T47D (cell line): Measurements from ENCODE around the gene LTA.

ENCODE experiments used
- DNase-seq, 2 experiments: peaks; one replicate each; pipeline versions ENCODE4 v3.0.0 to v3.0.0-alpha.2; 2011 to 2012; ENCODE audit warnings: low read depth in 1 of 2, low spot score in 1 of 2
- JUND ChIP-seq: IDR thresholded peaks from 2 replicates; pipeline ENCODE4 v1.6.1; 2012; ENCODE audit warnings: low read depth
- in situ Hi-C: cut with HindIII; loops from 2 replicates; pipeline ENCODE4 v1.10.0; 2016; ENCODE audit warnings: low sequenced_read_pairs, low pct_unique_long_range_greater_than_20kb

The LTA gene

GRCh38 chr6:31578184-31579118 is 6.4 kb downstream of the LTA start:
- in situ Hi-C loops, result no loop called here
- peak in 1 of 2 experiments; percentile 45 for DNase-seq

DNA sequence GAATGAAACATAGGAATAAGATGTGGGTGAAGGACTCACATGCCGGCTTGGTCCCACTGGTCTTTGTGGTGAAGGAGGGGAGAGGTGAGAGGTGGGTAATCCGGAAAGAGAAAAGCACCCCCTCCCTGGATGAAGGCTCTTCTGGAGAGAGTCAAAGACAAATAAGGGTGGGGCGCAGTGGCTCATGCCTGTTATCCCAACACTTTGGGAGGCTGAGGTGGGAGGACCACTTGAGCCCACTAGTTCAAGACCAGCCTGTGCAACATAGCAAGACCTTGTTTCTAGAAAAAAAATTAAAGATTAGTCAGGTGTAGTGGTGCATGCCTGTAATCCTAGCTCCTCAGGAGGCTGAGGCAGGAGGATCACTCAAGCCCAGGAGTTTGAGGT is 7.0 kb downstream of the LTA start:
- in situ Hi-C loops, result no loop called here
- no peak for DNase-seq
- no peak for TF ChIP-seq JUND

More at GRCh38 chr6:31578184-31579118, 6.4 kb downstream of the LTA start:
- TF ChIP-seq JUND, result no peak

DNA sequence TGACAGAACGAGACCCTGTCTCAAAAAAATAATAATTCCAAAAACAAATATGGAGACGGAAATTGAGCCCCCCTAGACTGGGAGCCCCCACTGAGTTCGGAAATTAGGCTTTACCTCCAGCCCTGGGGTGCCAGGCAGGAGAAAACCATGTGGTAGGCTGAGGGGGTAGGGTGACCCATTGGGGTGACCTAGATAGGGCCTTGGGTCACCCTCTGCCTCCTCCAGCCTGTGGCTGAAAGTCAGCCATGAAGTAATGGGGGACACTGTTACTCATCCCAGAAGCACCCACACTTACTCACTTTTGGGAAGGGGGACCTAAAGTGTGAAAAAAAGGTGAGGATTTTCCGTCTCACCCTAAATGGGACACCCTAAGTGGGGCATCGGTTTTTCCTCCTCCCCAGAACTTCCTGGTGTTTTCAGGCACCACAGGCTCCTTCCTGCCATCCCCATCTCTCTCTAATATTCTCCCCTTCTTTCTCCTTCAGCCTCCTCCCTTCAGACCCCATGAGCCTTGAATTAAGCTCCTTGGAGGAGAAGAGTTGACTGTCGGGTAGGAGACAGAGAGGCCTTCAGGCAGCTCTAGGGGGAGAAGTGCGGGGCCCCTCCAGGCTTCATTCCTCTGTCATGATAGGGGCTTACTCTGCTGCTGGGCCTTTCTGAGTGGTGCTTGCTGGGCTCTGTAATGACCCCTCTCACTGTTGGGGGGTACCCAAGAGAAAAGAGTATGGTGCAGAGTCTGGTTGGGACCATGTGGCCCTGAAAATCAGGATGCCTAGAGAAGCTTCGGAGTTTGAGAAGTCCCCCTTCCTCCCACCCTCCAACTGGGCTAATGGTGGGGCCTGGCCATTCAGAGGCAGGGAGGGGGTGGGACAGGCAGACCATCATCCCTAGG is 7.7 kb downstream of the LTA start:
- no peak for TF ChIP-seq JUND
- no peak for DNase-seq
- in situ Hi-C loops, result no loop called here

- no peak for DNase-seq
- TF ChIP-seq JUND, result no peak
- in situ Hi-C loops, result no loop called here
Observed at GRCh38 chr6:31580438-31580740, 8.3 kb downstream of the LTA start.

GRCh38 chr6:31580807-31581433 is 8.8 kb downstream of the LTA start:
- DNase-seq, result peak; percentile 79 to 85
- TF ChIP-seq JUND, result no peak
- in situ Hi-C loops, result no loop called here

DNA sequence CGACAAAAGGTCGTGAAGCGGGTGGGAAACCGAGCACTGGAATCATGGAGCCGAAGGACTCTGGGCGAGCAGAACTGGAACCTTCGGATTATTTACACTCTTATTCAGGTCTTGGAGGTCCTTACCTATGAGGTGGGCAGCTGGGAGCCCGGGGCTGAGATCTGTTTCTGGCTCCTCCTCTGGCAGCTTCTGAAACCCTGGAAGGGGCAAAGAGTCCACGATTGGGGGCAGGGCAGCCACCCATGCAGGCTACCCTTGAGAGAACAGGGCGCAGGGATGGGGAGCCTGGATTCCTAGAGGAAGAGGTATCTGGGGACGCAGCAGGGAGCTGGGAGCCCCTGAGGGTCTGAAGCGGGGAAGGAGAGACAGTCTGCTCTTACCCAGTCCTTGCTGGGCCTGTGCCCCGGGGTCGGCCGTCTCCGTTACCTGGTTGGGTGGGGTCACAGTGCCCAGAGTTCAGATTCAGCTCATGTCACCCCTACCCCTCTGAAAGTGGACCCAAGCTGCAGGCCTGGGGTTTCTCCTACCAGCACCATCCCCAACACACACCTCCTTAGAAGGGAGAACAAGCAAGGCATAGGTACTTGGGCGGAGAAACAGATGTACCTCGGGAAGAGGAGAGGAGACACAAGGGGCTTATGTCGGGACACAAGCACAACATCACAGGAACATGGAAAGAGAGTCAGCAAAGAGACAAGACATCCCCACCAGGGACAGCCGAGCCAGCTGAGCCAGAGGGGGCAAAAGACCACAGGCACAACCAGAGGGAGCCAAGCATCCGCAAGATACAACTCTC is 9.5 kb downstream of the LTA start:
- DNase-seq, result no peak
- in situ Hi-C loops, result no loop called here
- no peak for TF ChIP-seq JUND

- in situ Hi-C loops, result no loop called here
- TF ChIP-seq JUND, result no peak
- DNase-seq, result no peak
Observed at GRCh38 chr6:31582230-31582643, 10.1 kb downstream of the LTA start, which contains the start of gene LTB. TSS of gene LTB (minus strand) at chr6:31582424. CDS start at chr6:31582417, 7 bp downstream.

GRCh38 chr6:31585491-31585890 is 13.4 kb downstream of the LTA start:
- TF ChIP-seq JUND, result no peak
- DNase-seq, result peak in 1 of 2 experiments; percentile 37
- in situ Hi-C loops, result no loop called here

DNA sequence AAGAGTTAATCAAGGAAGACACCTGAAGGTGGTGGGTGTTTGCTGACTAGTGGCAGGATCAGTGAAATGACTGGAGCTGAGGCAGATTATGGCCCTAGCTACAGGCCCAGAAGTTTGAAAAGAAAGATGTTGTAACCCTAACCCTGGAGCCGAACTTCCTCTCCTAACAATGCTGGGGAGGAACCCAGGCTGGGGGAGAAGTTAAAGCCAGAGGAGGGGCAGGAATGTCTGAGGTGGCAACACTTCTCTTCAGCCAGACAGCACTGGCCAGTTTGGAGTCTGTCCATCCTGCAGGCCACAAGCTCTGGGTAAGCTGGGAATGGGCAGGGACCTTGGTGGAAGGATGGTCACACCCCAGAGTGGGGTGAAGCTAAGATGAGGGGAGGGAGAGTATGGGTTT is 13.9 kb downstream of the LTA start, which contains the start of gene LST1:
LST1 (plus strand) TSS at position 270 of the 400 bp plus-strand sequence. CDS start 1,023 bp downstream, outside the sequence.
- no peak for DNase-seq
- no peak for TF ChIP-seq JUND
- in situ Hi-C loops, result no loop called here

GRCh38 chr6:31586599-31587281 is 14.7 kb downstream of the LTA start:
- no peak for DNase-seq
- TF ChIP-seq JUND, result no peak
- in situ Hi-C loops, result no loop called here
